GM12872 (cell line): ENCODE results near the gene MED13L.

Source experiments
- TF ChIP-seq, protein P1 (sequence below): IDR thresholded peaks from 3 replicates; pipeline ENCODE4 v1.5.1; 2011; ENCODE audit warnings: low read depth, mild to moderate bottlenecking, low read length, moderate library complexity; ENCODE audit not compliant: insufficient read depth

MED13L gene

GRCh38 chr12:116172224-116172849 is 105.2 kb downstream of the MED13L start:
- TF ChIP-seq, protein P1, sequence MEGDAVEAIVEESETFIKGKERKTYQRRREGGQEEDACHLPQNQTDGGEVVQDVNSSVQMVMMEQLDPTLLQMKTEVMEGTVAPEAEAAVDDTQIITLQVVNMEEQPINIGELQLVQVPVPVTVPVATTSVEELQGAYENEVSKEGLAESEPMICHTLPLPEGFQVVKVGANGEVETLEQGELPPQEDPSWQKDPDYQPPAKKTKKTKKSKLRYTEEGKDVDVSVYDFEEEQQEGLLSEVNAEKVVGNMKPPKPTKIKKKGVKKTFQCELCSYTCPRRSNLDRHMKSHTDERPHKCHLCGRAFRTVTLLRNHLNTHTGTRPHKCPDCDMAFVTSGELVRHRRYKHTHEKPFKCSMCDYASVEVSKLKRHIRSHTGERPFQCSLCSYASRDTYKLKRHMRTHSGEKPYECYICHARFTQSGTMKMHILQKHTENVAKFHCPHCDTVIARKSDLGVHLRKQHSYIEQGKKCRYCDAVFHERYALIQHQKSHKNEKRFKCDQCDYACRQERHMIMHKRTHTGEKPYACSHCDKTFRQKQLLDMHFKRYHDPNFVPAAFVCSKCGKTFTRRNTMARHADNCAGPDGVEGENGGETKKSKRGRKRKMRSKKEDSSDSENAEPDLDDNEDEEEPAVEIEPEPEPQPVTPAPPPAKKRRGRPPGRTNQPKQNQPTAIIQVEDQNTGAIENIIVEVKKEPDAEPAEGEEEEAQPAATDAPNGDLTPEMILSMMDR, result no peak

DNA sequence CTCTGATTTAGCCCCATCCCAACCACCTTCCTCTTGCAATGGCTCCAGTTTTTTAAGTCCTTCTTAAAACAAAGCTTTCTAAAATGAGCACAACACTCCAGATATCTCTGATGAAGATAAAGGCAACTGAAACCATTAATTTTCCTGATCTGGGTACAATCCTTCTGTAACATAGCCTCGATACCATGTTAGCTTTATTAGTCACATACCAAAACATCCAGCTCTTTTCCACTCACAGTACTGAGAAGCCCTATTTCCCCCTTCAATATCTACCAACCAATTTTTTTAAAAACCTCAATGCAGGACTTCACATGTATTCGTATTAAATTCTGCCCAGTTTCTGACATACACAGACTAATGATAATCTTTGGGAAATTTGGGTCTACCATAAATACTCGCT is 105.9 kb downstream of the MED13L start:
- TF ChIP-seq, protein P1, result no peak

DNA sequence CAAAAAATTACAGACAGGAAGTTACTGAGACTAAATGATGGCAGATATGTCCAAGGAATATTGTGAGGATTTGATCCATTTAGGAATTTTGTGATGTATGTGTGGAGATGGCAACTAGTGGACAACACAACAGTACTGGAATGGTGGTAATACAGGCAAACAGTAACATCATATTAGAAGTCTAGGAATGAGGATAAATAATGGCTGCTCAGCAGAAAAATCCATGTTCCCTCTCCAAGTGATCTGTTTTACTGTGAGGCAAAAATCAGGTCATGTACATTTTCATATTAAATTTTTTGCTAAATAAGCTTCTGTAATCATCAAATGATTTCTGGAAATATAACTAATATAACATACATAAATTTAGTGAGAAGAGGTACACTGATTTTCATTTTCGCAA is 108.4 kb downstream of the MED13L start:
- TF ChIP-seq, protein P1, result no peak

GRCh38 chr12:116166306-116166705 is 111.2 kb downstream of the MED13L start:
- TF ChIP-seq, protein P1, result no peak

DNA sequence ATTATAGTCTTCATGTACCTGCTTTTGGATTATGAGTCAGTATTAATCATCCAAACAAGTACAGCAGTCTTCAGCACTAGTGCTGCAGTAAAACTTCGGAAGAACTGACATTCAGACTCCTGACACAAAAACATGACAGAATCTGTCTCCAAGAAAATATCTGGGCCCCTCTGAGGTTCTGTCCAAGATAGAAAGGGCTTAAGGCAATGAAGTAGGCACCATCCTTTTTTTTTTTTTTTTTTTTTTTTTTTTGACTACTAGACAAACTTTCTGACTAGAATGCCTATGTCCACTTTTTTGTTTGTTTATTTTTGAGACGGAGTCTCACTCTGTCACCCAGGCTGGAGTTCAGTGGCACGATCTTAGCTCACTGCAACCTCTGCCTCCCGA is 112.5 kb downstream of the MED13L start:
- TF ChIP-seq, protein P1, result no peak

DNA sequence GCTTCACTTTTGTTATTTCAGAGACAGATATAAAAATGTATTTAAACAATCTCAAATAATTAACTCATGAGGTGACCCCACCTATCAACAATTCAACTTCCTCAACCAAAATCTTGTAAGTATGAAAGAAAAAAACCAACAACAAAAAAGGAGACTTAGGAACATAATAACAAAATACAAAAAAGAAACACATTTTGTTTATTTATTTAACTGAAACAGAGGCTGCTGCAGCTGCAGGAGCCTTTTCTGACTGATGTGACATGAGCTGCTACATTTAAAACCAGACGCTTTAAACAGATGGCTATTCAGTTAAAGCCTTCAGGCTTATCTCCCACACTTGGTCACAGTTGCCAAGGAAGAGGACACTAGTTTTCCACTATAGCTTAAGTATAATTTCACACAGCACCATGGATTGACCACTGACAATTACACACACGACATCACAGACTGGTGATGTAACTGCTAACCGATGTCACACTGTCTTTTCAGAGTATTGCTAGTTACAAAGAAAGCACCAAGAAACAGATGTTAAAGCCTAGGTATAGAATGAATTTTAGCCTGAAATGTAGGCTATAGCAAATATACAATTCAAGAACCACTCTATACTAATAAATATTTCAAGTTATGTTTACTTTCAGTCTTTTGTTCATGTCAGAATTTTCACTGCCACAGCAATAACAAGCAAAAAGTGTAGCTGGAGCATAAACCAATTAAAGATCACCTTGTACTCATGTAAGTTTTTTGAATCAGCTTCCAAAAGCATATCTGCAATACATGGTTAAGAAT is 113.0 kb downstream of the MED13L start:
- TF ChIP-seq, protein P1, result no peak

DNA sequence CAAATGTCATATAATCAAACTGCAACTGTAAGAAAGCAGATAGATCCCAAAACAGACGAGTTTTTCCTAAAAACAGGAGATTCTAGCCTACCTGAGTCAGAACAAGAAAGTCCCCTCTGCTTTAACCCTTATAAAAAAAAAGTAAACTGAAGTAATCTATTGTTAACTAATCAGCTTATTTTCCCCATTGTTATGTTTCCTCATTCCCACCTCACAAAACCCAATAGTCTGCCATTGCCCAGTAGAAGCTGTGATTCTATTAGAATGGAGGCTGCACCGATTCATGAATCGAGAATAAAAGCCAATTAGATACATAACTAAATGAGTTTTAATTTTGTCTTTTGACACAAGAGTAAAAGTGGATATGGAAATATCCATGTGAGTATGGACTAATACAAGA is 115.4 kb downstream of the MED13L start:
- TF ChIP-seq, protein P1, result no peak
